ENCODE data around the gene ZMYND12.

Gene ZMYND12

DNA sequence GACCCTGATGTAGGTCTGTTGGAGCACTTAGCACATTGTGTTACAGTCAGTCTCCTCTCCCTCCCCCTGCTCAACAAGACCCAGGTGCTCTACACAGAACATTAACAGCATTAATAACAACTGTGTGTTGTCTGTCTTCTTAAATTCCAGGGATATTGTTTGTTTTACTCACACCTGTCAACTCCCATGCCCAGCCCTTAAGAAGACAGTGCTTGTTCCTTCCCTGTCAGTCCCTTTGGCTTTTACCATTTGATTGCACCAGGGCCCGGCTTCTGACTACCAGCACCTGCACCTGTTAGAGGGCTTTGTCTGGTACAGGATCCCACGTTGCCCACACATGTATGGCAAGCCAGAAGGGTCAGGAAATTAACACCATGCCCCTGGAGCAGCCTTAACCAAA lies 63.6 kb downstream of the ZMYND12 start:
- no peak for DNase-seq (ENCODE audit: low spot score)

DNA sequence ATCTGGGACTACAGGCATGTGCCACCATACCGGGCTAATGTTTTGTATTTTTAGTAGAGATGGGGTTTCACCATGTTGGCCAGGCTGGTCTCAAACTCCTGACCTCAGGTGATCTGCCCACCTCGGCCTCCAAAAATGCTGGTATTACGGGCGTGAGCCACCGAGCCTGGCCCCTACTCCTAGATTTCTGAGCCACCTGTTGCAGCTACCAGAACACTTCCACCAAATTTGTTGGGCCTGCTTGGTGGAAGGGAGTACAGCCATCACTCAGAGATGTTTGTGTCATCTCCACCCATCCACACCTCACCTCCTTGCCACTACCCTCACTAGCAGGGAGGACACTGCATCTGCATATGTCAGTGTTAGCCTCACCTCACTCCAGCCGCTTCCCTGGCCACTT lies 69.8 kb downstream of the ZMYND12 start:
- DNase-seq (ENCODE audit: low spot score) = no peak

DNA sequence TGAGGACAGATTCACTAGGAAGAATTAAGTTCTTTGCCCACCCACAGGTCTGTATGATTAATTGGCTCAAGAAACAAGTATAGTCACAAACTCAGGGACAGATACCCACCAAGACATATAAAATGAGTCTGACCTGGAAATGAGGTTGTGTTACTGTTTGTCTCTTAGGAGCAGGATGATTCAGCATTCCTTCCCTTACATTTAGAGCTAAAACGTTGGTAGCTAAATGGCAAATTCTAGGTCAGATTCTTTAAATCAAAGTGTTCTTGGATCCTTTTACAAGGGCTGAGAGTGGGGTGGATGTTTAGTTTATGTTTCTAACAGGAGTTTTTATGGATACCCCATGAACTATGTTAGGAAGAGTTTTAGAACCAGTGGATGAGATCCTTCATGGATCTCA lies 70.5 kb downstream of the ZMYND12 start:
- DNase-seq (ENCODE audit: low spot score) = no peak

DNA sequence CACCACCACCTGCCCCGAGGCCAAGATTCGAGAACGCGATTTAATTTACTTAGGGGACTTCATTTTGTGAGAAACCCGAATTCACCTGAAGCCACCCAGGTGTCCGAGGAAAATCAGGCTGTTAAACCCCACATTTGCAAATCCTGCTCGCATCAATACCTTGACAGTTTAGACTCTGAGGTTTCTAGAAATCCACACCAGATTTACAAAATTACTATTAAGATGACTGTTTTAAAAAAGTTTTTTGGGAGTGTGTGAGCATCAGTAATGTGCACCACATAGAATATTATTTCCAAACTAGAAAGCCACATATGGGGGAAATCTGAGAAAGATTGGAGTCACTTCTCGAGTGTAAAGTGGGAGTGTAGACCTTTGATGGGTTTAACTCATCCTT lies 74.5 kb downstream of the ZMYND12 start:
- DNase-seq (ENCODE audit: low spot score) = peak; percentile 0

DNA sequence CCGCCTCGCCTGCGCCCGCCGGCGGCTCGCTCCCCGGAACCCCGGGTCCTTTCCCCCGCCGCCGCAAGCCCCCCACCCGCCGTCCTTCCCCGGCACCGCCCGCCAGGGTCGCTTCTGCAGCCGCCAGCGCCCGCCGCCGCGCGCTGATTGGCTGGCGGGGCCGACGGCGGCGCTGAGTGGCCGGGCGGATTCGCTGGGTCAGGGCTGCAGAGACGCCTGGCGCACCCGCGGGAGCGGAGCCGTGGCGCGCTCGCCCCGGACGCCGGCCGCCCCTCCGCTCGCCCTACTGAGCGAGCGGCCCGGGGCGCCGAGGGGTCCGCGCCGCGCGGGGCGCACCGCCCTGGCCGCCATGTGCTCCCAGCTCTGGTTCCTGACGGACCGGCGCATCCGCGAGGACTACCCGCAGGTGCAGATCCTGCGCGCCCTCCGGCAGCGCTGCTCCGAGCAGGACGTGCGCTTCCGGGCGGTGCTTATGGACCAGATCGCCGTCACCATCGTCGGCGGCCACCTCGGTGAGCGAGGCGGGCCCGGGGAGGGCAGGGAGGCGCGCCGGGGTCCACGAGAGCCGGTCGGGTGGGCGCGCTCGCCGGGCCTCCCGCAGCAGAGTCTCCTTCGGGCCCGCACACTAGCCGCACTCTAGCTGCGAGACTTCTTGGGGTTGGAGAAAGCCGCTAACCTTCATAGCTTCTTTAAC lies 75.1 kb downstream of the ZMYND12 start, which contains the start of gene RIMKLA:
Gene RIMKLA, plus strand, starts transcription at position 207 of the 694 bp plus-strand sequence. Its CDS starts 143 bp downstream, at position 350.
- peak; percentile 71 for DNase-seq (ENCODE audit: low spot score)
